Skeletal muscle tissue (tissue), 4 donors: ENCODE results near the gene GEMIN5. TPM values are rescaled to one million over a fixed set of nuclear protein-coding genes. Genes with fewer than 3 reads are reported as not detected.
"Not testable (repeated sequence)": the region's sequence is repeated elsewhere in the genome, so short reads cannot be mapped to it uniquely, and the experiment has no call there.

Experiments
- H3K27ac ChIP-seq: one replicate; pipeline ENCODE4 v1.7.0; 2013; ENCODE audit warnings: mild to moderate bottlenecking, low read depth, low read length, inconsistent platforms
- H3K27me3 ChIP-seq, 3 donors: one replicate each; pipeline ENCODE4 v1.7.0; 2013; ENCODE audit warnings: low read length in 3 of 3; ENCODE audit not compliant: control insufficient read depth in 3 of 3, insufficient read depth in 3 of 3
- H3K36me3 ChIP-seq, 3 donors: one replicate each; pipeline ENCODE4 v1.7.0; 2013; ENCODE audit warnings: low read length in 3 of 3; ENCODE audit not compliant: control insufficient read depth in 3 of 3, insufficient read depth in 3 of 3
- H3K4me1 ChIP-seq, 3 donors: one replicate each; pipeline ENCODE4 v1.7.0; 2013; ENCODE audit warnings: low read length in 3 of 3, mild to moderate bottlenecking in 3 of 3; ENCODE audit not compliant: control insufficient read depth in 3 of 3, insufficient read depth in 3 of 3
- H3K4me3 ChIP-seq, 3 donors: one replicate each; pipeline ENCODE4 v1.7.0; 2013; ENCODE audit warnings: low read length in 3 of 3
- H3K9ac ChIP-seq, 3 donors: one replicate each; pipeline ENCODE4 v1.7.0; 2013; ENCODE audit warnings: low read length in 3 of 3, mild to moderate bottlenecking in 3 of 3, moderate library complexity in 2 of 3, low read depth in 1 of 3
- H3K9me3 ChIP-seq, 3 donors: one replicate each; pipeline ENCODE4 v1.7.0; 2013; ENCODE audit warnings: low read length in 3 of 3; ENCODE audit not compliant: control insufficient read depth in 3 of 3
- total RNA-seq: library from RNA; depleted of rRNA; stranded (reverse); fragments of >200 nt; gene quantifications from one replicate; pipeline ENCODE4 v1.2.3, GENCODE V29; 2014
- donor health status: Osteomylitis.

Gene GEMIN5
- total RNA-seq, 1 donor from 2014 or later, result 18.8 TPM

- Histone ChIP-seq H3K4me1 (no peaks in the 10 kb centered on the region), H3K4me3 (no peak overlapping the region), H3K9ac (no peak overlapping the region), H3K9me3 (no peaks in the 10 kb centered on the region), H3K27ac (no peak overlapping the region), H3K27me3 (no peaks in the 10 kb centered on the region), H3K36me3 (peaks cover 22 to 70% (median 68%) of the 10 kb centered on the region in 3 donors)
These were observed 14.3 kb downstream of the GEMIN5 start for GRCh38 chr5:154923441-154924430.

- H3K36me3 ChIP-seq, result peaks cover 19 to 52% (median 49%) of the 10 kb centered on the region in 3 donors
- no peaks in the 10 kb centered on the region for H3K9me3 ChIP-seq
- H3K27me3 ChIP-seq, result no peaks in the 10 kb centered on the region
- H3K27ac ChIP-seq, result no peak overlapping the region
- no peaks in the 10 kb centered on the region for H3K4me1 ChIP-seq
- H3K4me3 ChIP-seq, result no peak overlapping the region
- no peak overlapping the region for H3K9ac ChIP-seq
These were observed 20.3 kb downstream of the GEMIN5 start for GRCh38 chr5:154917757-154918156.

GRCh38 chr5:154916874-154917273 lies 21.1 kb downstream of the GEMIN5 start:
- no peaks in the 10 kb centered on the region for H3K4me1 ChIP-seq
- H3K9me3 ChIP-seq, result no peaks in the 10 kb centered on the region
- no peak overlapping the region for H3K27ac ChIP-seq
- peaks cover 24 to 60% (median 56%) of the 10 kb centered on the region in 3 donors for H3K36me3 ChIP-seq
- H3K4me3 ChIP-seq, result no peak overlapping the region
- no peak overlapping the region for H3K9ac ChIP-seq
- H3K27me3 ChIP-seq, result no peaks in the 10 kb centered on the region

DNA sequence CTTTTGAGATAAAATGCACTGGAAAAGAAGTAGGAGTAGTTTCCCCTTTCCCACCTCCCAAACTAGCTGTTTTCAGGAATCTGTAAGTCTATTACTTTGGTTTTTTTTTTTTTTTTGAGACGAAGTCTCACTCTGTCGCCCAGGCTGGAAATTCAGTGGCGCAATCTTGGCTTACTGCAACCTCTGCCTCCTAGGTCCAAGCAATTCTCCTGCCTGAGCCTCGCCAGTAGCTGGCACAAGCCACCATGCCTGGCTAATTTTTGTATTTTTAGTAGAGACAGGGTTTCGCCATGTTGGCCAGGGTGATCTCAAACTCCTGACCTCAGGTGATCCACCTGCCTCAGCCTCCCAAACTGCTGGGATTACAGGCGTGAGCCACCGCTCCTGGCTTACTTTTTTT lies 32.4 kb downstream of the GEMIN5 start:
- H3K4me3 ChIP-seq, H3K4me1 ChIP-seq, H3K27me3 ChIP-seq, H3K9ac ChIP-seq, H3K27ac ChIP-seq, H3K9me3 ChIP-seq: not testable (repeated sequence)
- H3K36me3 ChIP-seq, result peaks cover 33 to 80% (median 79%) of the 10 kb centered on the region in 3 donors

DNA sequence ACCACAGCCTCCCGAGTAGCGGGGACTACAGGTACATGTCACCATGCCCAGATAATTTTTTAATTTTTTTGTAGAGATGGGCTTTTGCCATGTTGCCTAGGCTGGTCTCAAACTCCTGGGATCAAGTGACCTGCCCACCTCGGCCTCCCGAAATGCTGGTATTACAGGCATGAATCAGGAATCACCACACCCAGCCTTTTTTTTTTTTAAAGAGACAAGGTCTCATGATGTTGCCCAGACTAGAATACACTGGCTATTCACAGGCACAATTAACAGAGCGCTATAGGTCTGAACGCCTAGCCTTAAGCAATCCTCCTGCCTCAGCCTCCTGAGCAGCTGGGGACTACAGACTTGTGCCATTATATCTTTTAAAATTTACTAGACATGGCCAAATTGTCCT lies 36.1 kb downstream of the GEMIN5 start:
- Histone ChIP-seq H3K27ac (no peak overlapping the region), H3K4me1 (no peaks in the 10 kb centered on the region), H3K36me3 (peaks cover 31 to 82% (median 72%) of the 10 kb centered on the region in 3 donors), H3K27me3 (no peaks in the 10 kb centered on the region), H3K9ac (no peak overlapping the region), H3K9me3 (no peaks in the 10 kb centered on the region), H3K4me3 (no peak overlapping the region)

DNA sequence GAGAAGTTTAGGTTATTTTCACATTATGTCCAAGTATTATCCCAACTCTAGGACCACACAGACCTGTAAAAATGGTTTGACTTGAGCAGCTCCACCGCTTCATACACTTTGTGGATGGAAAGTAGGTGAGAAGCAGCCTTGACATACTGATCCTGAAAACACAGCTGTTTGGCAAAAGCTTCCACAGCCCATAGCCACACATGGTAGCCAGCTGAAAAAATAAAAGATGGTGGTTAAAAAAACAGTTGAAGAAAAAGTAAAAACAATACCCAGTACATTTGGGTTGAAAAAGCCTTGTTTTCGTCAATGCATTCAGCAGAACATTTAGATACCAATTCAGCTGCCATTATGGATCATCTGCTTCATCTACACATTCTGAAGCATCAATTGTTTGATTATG lies 36.7 kb downstream of the GEMIN5 start:
- Histone ChIP-seq H3K36me3 (peaks cover 31 to 81% (median 73%) of the 10 kb centered on the region in 3 donors), H3K9me3 (no peaks in the 10 kb centered on the region), H3K4me1 (no peaks in the 10 kb centered on the region), H3K27me3 (no peaks in the 10 kb centered on the region), H3K4me3 (no peak overlapping the region), H3K9ac (no peak overlapping the region), H3K27ac (no peak overlapping the region)

DNA sequence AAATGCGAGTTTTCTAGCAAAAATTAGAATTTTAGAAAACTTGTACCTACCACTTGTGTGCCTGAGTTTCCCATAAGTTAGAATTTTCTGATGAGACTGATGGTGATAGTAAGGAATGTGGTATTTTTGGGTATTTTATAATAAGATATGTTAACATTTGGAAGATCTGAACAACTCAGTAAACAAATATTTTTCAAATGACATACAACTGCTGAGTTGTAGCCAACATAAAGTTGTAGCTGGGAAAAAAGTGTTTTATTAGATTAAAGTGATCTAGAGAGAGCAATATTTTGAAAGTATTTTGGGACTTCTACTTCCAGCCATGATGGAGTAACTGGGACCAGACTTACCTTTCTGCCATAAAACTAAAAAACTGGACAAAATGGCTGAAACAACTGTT lies 37.9 kb downstream of the GEMIN5 start:
- Histone ChIP-seq H3K27ac (no peak overlapping the region), H3K36me3 (peaks cover 40 to 81% (median 76%) of the 10 kb centered on the region in 3 donors), H3K9ac (no peak overlapping the region), H3K4me1 (no peaks in the 10 kb centered on the region), H3K9me3 (no peaks in the 10 kb centered on the region), H3K4me3 (no peak overlapping the region), H3K27me3 (no peaks in the 10 kb centered on the region)

GRCh38 chr5:154899151-154899816 lies 38.7 kb downstream of the GEMIN5 start:
- no peak overlapping the region for H3K4me3 ChIP-seq
- no peaks in the 10 kb centered on the region for H3K4me1 ChIP-seq
- H3K27ac ChIP-seq, result no peak overlapping the region
- H3K9me3 ChIP-seq, result no peaks in the 10 kb centered on the region
- peaks cover 41 to 76% (median 74%) of the 10 kb centered on the region in 3 donors for H3K36me3 ChIP-seq
- no peak overlapping the region for H3K9ac ChIP-seq
- no peaks in the 10 kb centered on the region for H3K27me3 ChIP-seq

DNA sequence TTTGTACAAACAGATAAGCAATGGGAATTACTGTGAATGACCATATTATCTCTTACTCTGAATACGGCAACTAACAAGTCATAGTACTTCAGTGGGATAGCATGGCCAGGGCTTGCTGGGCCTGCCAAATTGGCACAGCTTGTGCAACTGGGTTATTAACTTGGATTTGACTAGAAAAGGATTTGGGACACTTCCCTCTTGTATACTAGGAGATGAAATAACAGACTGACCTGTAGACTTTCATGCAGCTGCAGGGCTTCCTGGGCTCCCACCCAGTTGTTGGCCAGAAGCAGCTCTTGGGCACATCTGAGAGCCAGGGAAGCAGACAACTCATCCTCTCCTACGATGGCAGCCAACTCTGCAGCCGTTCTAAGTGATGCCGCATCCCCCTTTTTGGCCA lies 39.8 kb downstream of the GEMIN5 start:
- Histone ChIP-seq H3K4me1 (no peaks in the 10 kb centered on the region), H3K27me3 (no peaks in the 10 kb centered on the region), H3K9me3 (no peaks in the 10 kb centered on the region), H3K4me3 (no peak overlapping the region), H3K36me3 (peaks cover 41 to 79% (median 74%) of the 10 kb centered on the region in 3 donors), H3K27ac (no peak overlapping the region), H3K9ac (no peak overlapping the region)
